Measurements from ENCODE around the gene SRSF1.
"Not testable (repeated sequence)": the region's sequence is repeated elsewhere in the genome, so short reads cannot be mapped to it uniquely, and the experiment has no call there.

SRSF1 gene

DNA sequence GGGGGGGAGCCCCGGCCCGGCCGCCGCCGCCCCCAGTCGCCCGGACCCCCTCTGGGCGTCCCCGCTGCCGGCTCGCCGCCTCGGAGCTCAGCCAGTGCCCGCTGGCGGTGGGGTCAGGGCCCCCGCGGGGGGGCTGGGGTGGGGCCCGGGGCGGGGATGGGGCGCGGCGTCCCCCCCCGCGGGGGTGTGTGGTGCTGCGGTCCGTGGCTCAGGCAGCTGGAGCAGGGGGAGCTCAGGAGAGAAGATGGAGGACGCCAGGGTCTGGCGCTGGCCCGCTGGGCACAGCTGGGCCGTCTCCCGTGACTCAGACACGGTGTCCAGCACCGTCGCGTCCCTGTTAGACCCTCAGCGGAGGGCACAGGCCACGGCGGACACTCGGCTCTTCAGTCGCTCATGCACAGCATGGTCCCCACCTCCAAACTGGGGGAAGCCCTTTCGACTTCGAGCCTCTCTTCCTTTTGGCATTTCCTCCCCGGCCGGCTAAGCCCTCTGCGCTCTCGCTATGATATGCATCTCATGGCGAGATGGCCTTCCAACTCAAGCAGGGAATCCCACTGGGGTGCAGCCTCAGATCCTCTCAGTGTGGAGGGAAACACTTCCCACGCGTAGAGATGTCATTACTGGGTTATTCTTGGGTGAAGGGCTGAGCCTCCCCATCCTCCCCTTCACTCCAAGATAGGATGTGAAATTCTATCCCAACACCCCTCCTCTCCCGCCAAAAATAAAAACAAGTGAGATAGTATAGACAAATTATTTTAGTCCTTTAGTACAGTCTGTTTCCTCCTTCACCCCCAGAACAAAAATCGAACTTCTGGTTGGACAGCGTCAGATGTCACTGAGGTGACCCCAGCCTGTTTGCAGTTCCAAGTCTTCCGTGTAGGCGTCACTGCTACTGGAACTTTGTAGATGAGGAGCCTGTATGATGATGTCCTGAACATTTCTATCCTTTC lies 18.5 kb downstream of the SRSF1 start:
- no peak for DNase-seq (ENCODE audit: low read depth)

DNA sequence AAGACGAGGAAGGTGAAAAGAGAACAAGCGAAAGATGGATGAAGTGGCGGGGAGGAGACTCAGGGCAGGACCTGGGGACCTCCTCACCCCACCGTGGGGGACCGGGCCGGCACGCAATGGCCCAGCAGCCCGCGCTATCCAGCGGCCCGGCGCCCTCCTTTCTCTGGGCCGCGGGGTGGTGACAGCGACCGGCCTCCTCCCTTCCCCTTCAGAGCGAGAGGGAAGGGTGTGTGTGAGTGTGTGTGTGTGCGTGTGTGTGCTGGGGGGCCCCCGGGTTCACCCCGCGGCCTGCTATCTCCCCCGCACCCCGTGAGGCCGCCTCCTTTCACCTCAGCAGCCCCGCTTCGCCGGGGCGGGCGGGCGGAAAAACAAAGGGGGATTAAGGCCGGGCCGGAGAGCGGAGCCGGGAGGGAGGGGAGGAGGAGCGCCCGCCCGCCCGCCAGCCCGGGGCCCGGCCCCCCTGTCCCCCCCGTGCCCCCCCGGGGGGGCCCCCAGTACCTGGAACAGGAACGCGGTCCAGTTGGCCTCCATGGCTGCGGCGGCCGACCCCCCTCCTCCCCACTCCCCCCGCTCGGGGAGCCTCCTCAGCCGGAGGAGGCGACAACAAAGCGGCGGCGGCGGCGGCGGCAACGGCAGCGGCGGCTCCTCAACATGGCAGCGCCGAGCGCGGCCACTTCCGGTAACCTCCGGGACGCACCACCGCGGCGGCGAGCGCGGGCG lies 19.3 kb downstream of the SRSF1 start, which contains the start of gene VEZF1:
Gene VEZF1, minus strand, starts transcription at position 674 of the 720 bp plus-strand sequence. Its CDS starts 143 bp downstream, at position 531.
- DNase-seq (ENCODE audit: low read depth), result peak; percentile 74

DNA sequence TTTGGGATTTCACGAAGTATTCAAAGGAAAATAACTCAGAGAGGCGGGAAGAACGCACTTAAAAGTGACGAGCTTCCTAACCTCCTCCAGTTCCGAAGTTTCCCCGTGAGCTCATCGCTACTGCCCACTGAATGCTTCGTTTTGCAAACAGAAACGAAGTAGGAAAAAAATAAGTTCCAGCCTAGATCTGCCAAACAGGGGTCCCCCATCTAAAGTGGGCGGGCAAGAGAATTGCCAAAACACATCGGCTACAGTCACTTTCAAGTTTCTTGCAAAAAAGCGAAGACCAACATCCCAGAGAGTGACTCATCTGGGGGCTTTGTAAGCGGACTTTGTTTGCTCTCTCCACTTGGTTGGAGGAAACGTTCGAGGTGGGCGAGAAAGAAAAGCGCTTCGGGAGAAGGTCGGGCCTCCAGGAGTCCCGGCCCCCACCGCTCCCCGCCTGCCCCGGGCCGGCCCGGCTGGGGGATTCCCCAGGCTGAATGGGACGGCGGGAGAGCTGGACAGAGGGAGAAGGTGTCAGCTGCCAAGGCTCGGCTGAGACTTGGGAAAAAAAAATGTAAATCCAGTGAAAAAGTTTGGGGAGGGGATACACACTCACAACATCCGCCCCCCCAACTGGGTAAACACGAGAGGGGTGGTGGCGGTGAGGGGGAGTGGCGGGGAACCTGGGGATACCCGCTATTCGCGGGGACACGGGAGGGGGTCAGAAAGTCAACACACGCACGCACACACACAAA lies 20.0 kb downstream of the SRSF1 start:
- DNase-seq (ENCODE audit: low read depth), result peak; percentile 21

DNA sequence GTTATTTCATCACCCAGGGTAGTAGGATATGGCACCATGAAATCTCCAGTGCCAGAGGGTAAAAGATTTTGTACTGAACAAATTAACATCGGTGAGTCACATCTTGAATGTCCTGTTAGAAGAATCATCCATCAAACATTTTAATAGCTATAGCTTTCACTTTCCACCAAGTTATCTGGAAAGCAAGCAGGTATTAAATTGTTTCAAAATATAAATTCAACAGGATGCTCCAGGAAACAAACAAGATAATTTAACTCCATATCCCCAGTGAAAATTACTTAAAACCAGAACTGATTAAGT lies 21.4 kb downstream of the SRSF1 start:
- no peak for DNase-seq (ENCODE audit: low read depth)

DNA sequence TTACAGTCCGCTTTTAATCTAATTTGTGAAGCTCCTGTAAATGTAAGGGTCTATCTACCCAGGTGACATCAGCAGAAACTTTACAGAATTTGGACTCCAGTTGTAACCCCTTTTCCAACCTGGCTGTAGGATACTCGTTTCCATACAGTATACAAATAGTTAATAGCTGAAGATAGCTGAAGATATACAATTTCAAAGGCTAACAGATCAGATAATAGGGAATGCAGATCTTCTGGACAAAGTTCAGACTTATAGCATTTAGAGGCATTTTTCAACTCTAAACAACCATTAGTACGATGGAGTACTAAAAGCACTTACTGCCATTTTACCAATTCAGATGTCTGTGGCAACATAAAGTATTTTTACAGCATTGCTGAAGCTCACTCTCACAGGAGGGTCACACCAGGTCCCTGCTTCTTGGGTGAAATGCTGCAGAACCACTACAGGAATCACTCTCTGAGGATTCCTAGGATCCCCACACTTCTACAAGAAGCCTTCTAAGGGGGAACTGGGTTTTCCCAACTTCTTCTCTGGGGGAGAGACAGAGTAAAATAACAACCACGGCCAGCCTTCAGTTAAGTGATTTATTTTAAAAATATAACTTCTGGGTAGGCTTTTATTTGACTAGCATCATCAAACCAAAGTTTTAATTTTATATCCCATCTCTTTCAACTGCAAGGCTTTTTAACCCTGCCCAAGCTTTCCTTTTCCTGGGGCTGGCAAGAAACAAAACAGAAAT lies 21.9 kb downstream of the SRSF1 start:
- DNase-seq (ENCODE audit: low read depth), result no peak

DNA sequence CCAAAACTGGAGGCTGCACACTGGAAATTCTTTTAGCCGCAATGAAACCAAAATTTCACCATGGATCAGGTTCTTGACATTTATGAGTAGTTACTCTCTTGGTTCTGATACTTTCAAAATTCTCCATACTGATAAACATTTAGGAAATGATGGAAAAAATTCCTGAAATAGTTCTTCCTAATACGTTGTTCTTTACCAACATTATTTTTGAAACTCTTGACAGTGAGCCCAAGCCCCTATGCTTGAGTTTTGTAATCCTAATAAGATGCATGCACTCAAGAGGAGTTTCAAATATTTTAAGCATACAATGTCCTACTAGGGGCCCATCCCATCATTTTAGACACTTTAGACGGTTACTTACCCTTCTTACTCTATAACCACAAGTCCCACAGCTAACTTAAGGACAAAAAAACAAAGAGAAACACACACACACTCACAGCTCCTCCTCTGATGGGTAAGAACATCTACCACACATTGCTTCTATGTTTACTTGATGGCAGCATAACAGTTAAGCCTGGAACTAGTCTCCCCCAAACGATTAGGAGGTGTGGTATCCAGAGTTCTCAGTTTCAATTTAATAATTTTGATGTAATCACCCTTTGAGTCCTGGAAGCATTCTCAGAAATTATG lies 22.7 kb downstream of the SRSF1 start:
- DNase-seq (ENCODE audit: low read depth), result no peak

DNA sequence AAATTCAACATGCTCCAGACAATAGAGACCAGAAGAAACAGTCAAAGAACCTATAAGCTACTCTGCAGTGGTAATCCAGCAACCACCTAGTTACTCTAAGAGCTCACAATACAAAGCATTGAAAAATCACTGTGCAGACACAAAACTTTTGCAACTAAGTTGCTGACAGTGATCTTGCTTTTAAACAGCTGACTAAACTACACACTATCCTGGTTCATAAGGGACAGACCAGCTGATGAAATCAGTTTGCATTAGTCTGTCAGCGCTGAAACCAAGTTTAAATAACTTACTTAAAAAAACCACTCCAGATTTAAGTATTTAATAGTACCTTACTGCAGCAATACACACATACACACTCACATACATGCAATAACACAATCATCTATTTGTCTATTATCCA lies 23.6 kb downstream of the SRSF1 start:
- DNase-seq (ENCODE audit: low read depth), result no peak

DNA sequence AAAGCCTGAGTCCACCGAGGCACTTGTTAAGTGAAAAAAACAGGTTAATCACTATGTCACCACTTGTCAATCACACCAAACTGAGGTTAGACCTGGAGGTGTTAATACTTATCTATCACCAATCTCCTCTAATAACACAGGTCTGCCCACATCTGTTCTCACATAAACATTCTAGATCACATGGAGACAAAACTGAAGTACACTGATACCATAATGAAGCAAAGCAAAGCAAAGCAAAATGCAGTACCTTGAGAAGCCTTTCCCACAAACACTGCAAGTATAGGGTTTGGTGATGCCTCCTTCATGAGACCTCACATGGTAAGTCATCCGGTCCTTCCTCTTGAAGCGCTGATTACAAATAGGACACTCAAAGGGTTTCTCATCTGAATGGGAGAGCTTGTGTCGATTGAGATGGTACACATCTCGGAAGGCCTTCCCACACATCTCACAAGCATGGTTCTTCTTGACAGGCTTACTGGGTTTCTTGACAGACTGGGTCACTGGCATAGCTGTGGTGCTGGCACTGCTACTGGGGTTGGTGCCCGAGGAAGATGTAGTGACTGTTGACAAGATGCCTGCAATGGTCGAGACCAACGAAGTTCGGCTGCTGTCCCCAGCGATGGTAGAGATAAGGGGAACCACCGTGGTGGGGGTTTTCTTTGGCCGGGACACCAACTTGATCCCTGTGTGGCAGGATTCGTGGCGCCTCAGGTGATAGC lies 24.4 kb downstream of the SRSF1 start:
- DNase-seq (ENCODE audit: low read depth), result no peak

DNA sequence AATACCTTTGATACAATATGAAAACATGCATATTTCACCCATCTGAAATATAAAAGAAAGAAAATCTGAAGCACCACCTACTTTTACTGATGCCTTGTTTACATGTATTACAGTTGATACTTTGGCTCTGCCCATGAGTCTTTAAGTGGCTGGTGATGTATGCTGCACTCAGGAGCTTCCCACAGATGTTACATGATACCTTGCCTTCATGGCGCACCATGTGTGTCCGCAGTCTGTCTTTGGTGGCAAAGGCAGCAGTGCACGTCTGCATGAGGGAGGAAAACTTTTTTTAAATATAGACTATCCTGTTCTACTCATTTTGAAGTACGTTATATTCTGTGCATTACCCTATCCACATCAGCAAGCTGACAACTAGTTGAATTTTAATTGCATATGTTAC lies 26.5 kb downstream of the SRSF1 start:
- no peak for DNase-seq (ENCODE audit: low read depth)

DNA sequence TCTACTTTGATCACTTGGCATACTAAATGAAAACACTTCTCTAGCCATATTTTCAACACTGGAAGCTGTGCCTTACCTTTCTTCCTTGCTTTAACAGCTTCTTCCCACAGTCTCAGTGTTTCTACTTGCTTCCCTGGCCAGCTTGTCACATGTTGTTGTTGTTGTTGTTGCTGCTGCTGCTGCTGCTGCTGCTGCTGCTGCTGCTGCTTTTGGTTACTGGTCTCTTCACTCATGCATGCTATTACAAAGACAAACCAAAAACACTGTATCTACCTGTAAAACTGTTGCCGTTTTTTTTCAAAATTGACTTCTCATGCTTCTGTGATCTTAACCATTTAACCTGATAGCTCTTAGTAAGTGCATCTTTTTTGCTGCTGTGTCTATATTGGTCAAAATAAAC lies 28.0 kb downstream of the SRSF1 start:
- DNase-seq (ENCODE audit: low read depth), result no peak

DNA sequence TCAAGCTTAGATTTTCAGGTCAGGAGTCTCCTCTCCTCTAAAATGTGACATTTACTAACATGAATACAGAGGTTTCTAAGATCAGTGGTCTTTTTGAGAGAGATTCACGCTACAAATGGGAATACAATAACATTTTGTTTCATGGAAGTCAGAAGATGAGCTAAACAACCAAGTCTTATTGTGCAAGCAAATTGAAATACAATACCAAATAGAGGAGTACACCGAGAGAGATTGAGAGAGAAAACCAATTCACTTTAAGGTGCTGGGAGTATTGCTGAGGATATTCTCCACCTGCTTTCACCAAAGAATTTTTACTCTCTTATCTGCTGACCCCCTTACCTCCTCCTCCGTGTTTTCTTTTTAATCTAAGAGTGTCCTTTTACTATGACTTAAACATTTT lies 30.5 kb downstream of the SRSF1 start:
- DNase-seq (ENCODE audit: low read depth), result no peak

DNA sequence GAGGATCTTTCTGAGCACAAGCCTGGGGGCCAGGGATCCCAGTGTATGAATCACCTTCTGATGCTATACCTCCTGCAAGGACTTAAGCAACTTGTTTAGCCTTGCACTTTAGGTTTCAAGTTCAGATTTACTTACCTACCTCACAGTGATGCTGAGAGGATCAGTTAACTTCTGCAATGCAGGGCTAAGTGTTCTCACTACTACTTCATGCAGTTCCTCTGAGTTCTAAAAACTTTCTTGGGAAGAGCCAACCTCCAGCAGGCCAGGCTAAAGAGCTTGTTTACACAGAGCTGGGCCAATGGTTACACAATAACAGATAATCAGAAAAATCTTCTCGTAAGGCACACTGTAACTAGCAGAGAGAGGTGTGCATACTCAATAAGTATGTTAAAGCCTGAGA lies 32.0 kb downstream of the SRSF1 start:
- no peak for DNase-seq (ENCODE audit: low read depth)

DNA sequence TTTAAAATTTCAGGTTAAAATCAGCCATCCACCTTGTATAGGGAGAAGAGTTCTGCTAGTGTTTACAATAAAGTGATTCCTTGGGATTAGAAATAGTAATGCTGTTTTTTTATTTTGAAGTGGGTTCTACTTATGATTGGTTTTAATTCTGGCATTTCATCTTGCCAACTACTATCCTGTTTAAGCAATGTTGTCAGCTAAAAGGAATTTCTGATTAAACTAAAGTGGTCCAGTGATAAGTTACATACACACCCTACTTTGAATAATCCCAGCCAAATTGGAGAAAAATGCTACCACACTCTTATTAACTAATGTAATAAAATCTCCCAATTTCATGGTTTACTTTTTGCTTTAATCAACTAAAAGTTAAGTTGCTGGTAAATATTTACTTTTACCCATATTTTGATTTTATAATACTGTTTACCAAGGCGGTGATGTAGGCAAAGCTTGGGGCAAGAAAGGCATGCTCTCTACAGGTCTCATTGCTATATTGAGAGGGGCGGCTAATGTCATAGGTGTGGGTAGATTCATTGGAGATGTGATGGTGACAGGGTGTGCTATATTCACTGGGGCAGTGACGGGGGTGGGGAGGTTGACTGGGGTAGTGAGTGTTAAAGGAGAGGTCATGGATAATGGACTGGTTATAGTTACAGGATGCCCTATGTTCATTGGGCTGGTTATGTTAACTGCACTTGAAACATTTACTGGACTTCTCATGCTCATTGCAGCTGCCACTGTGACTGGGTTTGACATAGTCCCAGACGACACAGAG lies 32.8 kb downstream of the SRSF1 start:
- DNase-seq (ENCODE audit: low read depth), result not testable (repeated sequence)

DNA sequence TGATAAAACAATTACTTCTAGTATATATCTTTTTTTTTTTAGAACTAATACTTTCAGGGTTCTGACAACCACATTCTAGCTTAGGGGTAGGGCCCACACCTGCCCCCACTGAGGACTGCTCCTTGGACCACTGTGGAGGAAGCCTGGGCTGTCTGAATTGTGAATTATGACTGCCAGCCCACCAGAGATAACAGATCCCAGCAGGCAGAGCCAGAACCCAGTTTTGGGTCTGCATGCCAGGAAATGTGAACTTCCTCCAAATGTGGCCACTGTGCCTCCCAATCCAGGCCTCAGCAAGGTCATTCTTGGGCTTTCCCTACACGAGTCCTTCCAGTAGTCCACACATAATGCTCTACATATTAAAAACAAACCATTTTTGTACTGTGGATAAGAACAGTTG lies 34.9 kb downstream of the SRSF1 start:
- no peak for DNase-seq (ENCODE audit: low read depth)

DNA sequence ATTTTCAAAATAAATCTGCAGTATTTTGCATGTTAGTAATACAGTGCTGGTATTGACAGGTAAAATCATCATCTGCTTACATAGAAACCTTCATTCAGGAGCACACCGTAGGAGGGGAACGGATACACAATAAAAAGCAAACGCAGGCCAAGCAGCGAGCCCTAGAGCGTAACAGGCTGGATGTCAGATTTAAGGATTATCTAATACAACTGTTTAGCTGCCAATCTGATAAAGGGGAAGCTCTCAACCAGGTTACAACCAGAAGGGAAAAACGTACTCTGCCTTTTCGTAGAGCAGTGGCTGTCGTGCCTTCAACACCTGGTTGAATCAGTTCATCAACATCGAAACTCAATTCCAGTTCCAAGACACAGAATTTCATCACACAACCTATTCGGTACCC lies 35.5 kb downstream of the SRSF1 start:
- DNase-seq (ENCODE audit: low read depth), result no peak

DNA sequence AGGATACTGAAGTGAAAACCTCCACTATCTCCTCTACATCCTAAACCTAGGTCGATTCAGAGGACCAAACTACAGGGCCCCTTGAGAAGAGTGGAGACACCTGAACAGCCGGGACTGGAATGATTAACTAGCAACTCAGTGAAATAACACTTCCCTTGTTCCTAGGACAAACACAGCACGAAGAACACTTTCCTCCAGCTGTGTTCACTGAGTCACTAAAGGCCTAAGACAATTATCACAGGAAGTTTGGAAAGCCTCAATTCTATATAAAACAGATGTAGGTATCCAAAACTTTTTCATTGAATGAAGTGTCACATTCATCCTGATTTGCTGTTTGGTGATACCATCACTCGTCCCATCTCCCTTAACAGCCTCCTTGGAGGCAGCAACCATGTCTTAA lies 36.3 kb downstream of the SRSF1 start:
- DNase-seq (ENCODE audit: low read depth), result no peak

DNA sequence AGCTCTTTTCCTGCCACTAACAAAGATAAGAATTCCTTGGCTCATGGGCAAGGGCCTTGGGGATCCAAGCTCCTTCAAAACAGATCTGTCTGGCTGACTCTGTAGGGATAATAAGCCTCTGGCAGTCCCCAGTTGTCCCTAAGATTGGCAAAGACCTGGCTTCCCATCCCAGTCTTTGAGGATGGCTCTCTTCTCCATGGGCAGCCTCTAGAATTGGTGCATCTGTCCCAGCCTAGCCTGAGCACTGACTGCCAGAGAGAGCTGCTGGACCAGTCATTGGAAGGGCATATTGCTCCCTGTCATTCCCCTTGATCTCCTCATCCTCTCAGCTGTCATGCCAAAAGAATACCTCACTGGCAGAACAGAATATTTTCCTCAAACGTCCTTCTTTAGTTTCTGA lies 38.6 kb downstream of the SRSF1 start:
- no peak for DNase-seq (ENCODE audit: low read depth)

DNA sequence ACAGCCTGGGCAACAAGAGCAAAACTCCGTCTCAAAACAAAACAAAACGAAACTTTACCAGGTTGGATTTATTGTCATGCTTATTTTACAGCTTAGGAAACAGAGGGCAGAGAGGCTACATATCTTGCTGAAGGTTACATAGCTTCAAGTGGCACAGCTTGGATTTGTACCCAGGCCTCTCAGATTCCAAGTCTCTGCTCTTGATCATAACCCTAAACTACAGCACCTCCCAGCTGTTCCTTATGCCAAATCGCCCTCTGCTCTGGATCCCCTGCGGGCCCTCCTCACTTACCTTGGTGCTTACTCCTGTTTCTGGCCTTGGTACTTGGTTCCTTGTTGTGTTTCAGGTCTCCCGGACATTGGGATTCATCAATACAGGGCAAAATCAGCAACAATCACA lies 40.2 kb downstream of the SRSF1 start:
- no peak for DNase-seq (ENCODE audit: low read depth)

DNA sequence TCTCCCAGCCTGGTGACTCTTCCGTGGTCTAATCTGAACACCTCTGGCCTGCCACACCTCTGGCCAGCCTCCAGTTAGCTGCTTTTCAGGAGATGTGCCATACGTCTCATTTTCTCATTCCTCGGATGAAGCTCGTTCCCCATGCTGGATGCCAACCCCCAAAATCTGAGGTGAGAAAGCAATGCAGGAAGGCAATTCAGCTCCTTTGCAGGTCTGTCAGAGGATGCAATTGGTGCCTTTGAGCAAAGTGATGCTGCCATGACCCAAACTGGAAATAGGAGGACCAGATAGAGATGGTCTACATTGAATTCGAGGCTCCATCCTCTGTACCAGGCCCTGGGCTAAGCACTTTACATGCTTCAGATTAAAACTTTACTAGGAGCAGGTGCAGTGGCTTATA lies 40.8 kb downstream of the SRSF1 start:
- DNase-seq (ENCODE audit: low read depth), result no peak

DNA sequence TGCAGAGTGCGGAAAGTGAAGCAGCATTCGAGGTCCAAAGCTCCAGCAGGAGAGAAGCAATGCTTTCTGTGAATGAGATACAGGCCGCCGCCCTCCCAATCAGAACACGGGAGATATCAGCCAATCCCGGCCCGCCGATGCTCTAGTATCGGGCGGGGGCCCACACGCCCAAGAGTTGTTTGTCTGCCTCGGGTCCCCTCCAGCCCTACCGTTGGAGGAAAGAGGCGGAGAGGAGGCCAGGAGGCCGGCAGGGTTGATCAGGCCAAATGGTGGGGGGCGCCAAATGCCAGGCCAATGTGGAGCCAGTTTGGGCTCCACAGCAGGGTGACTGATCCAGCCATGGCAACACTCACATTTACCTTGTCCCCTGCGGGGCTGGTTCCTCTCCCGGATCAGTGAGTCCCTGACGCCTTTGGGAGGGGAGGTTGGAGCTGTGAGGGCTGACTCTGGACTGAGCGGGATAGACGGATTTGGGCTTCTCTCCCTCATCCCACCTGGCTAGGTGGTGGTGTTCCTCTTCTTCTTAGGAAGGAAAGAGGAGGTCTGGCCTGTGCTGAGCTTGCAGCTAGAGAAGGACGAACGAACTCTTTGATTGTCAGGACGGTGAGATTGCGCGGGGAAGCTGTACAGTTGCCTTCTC lies 41.4 kb downstream of the SRSF1 start:
- no peak for DNase-seq (ENCODE audit: low read depth)
